ENCODE measurements around the gene SELENOO.

SELENOO gene

DNA sequence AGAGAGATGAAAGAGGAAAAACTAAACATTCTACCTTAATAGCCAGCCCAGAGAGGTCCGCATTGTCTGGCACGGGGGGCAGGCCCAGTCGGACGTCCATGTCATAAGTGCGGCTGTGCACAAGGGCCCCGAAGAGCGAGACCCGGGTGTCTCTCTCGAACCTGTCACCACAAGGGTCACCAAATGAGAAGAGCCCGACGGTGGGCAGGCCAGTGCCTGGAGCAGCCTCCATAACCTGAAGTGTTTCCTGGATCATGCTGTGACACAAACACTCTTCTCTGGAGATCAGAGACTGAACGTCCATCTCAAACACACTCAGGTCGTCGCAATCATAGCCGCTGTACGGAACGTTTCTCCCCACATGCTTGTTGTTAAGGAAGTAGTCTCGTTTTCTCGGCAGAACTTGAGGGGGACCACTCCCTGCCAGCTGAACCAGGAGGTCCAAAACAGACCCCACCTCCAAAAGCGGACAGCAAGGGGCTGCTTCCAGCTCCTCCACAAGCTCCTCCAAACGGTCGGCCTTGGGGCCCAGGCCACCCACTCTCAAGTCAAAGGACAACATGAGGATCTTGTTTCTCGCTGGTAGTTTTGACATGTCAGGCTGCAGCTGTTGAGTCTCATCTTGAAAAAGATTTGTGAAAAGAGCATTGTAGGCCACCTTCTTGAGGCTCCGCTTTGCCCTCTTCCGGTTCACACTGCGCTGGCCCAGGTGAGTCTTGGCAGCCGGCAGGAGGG, 43.0 kb downstream of the SELENOO start:
- DNase-seq, result no peak

DNA sequence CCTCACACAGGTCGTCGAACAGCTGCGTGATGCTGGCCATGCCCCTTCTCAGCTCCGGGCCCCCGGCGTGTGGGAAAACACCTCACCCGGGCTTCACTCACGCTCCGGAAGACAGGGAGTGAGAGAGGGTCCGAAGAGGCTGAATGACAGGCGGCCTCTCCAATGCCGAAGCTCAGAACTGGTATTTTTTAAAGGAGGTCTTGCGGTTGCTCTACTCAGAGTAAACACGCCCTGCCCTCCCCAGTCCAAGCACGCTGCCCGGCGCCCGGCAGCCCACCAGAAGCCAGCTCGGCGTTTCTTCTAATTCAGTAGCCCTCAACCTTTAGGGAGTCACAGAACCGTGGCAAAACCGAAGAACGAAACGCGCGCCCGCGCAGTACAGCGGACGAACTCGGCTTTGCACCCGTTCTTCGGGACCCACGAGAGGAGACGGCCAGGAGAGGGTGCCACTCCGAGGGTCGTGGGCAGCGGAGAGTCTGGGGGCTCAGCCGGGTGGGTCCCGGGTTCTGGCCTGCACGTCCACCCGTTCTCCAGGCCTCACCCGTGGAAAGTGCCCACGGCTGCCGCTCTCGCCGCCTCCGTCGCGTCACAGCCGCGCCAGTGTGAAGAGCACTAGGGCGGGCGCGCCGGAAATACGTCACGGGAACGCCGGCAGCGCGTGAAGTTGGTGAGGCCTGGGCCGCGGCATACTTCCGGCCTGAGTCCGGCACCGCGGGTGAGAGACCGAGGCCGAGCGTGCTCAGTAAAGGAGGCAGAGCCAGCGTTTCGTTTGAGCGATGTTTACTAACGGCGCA, 43.8 kb downstream of the SELENOO start, which contains the start of gene TUBGCP6:
TSS of gene TUBGCP6 (minus strand) at position 604 of the 794 bp plus-strand sequence. CDS start at position 40, 564 bp downstream.
- DNase-seq, result peak; percentile 28

DNA sequence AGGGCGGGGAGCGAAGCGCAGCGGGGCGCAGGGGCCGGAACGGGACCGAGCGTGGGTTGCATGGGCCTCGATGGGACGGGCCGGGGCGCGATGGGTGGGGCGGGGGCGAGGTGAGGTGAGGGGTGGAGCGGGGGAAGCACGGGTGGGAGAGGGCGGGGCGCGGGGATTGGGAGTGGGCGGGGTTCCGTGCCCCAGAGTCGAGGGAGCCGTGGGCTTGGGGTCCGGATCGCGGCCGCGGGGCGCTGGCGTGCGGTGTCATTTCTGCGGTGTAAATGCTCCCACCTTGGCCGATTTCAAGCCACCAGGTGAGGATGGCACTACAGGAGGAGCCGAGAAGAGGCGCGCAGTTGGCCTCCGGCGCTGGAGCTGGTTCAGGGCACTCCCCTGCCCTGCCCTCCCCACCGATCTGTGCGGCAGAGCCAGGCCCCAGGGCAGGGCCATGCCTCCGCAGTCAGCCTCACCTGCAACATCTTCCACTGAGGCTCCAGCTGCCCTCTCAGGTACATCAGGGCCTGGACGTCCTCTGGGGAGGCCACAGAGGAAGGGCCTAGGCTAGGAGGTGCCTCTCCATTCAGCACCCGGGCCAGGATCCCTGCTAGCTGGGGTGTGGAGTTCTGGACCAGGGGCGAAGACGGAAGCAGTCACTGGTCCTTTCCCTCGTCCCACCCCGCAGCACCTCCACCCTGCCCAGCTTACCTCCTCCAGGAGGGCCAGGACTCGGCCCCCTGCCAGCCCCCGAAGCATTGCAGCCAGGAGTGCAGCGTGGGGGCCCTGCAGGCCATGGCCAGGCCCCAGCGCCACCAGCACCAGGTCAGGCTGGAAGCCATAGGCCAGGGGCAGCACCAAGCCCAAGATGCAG, 44.6 kb downstream of the SELENOO start:
- no peak for DNase-seq

DNA sequence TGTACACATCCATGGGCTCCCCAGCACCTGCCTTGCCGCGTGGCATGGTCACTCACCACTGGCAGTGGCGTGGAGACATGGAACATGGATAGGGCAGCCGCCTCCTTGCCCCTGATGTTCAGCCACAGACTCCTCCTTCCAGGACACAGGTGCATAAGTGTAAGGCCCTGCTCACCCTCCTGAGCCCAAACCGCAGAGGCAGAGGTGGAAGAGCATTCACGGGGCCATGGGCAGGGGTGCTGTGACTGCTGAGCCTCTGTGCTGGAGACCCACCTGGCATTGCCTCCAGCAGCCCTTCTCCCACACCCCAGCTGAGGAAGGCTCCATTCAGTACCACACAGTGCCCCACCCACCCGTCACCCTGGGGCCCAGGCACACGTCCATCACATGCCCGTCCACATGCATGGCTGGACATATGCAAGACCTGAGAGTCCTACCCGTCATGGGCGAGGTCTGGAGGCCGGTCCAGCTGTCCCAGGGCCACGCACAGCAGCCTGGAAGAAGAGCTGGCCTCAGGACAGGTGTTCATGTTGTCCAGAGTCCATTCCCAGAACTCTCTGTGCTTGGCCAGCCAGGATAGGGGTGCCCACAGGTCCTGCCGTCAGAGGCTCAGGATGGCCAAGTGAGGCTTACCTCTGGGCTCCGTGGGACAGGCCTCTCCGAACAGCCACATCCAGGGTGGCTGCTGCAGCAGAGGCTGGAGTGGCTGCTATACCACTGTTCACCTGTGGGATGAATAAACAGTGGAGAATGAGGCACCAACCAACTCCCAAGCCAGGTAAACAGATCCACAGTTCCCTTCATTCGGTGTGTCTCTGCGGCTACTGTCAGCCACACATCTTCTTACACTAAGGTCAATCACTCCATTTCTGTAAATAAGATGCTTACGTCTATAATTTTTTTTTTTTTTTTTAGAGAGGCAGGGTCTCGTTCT, 45.7 kb downstream of the SELENOO start:
- no peak for DNase-seq

DNA sequence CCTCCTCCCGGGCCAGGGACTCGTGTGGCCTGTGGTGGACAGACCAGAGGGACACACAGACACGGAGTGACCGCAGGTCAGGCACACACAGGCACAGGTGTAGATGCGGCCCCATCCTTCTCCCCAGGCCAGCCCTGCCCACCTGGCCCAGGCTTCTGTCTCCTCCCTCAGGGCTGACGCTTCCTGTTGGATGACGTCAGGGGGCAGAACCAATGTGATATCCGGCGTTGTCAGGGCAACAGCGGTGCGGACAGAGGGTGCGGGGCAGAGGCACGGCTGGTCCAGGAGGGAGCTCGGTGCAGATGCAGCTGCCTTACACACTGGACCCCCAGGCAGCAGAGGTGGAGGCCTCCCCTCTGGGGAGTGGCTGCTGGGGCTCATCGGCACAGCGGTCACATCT, 46.9 kb downstream of the SELENOO start:
- DNase-seq, result peak; percentile 46

DNA sequence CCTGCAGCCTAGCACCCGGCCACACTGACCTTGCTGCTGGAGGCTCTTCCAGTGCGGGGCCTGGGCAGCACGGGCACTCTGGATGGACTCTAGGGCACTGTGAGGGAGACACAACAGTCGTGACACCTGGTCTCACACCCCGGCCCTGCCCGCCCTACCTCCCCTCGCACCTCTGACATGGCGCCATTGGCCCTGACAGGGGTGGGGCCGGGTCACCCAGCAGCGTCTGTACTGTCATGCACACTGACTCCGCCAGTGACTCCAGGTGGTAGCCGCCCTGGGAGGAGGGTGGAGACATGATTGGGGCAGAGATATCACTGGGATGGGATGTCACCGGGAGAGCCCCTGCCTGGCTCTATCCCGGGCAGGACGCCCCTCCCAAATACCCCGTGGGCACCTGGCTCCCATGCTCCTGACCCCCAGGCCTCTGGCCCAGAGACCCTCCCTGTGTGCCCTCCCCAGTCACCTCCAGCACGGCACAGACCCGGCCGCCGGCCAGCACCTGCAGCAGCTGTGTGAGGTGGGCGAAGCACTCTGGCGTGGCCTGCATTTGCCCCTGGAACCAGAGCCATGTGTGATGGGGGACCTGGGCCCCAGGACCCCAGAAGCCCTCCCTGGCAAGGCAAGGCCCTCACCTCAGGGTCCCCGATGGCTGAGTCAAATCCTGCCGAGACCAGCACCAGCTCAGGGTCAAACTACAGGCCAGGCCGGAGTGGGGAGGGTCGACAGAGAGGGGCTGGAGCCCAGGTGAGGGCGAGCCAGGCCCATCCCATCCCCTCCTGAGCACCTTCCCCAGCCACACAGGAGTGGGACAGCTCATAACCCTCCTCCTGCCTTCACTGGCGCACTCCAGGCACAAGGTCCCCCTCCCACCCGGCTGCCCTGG, 47.6 kb downstream of the SELENOO start:
- no peak for DNase-seq

DNA sequence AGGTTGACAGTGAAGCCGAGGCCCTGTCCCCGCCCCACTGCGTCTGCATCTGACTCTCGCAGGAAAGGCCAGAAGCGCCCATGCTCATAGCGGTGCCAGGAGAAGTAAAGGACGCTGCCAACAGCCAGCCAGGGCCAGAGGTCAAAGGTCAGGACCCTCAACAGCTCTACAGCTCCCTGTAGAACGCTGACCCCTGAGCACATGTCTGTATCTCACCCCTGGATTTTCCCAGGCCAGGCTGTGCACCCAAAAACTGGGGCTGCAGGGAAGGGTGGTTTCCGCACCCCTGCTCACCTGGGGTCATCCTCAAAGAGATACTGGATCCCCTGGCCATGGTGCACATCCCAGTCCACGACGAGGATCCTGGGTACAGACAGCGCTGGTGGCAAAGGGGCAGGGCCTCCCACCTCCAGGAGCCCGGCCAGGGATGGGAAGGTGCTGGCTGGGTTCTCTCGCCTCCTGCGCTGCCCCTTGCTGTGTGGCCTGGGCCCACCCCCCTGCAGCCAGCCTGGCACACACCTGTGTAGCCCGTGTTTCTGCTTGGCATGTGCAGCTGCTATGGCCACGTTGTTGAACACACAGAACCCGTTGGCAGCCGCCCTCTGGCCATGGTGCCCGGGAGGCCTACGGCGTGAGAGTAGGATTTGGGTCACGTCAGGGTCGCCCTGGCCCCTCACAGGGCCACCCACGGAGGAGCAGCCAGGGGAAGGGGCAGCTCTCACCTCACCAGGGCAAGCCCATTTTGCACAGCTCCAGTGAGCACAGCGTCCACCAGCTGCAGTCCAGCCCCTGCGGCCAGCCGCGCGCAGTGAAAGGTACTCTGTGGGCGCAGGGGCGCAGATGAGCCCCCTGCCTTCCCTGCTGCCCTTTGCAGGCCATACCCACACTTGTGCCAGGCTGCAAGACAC, 48.8 kb downstream of the SELENOO start:
- DNase-seq, result no peak

GRCh38 chr22:50250249-50250554, 49.4 kb downstream of the SELENOO start:
- DNase-seq, result no peak

- no peak for DNase-seq
These were observed 50.0 kb downstream of the SELENOO start, which contains the start of gene HDAC10 for GRCh38 chr22:50250555-50251476. HDAC10 (minus strand) TSS chr22:50251265; CDS start chr22:50251032, 233 bp downstream.

- no peak for DNase-seq
These were observed 50.8 kb downstream of the SELENOO start for GRCh38 chr22:50251477-50252081.

GRCh38 chr22:50252082-50253045, 51.6 kb downstream of the SELENOO start:
- DNase-seq, result no peak

DNA sequence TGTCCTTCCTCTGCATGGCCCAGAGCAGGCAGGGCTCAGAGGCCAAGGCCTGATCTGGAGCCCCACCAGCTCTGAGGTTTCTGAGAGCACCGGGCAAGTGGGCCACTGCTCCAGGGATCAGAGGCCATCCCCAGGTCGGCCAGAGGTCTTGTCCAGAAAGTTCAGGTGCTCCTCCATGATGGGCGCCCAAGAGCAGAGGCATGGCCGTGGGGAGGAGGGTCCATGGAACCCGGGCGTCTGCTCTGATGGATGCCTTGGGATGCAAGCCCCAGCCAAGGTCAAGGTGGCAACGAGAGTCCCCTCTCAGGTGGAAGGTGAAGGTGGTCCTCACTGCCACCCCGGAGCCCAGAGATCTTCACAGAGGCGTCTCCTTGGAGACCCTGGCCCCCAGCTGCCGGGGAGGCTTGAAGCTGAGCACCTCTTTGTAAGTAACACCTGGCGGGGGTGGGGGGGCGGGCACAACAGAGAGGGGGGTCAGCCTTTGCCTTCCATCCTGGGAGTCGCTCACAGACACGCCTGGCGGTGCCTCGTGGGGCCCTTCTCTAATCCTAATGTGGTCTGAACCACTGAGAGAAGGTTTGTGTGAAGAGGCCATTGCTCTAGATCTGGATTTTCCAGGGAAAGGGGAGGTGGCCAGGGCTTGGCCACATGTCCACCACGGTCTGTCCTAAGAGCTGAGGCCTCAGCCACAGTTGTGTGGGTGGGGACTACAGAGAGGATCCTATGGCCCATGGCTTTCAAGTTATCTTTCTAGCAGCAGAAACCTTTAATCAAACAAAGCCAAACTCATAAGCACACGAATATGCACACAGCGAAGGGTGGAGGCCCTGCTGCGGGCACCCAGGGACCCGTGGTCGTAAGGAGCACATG, 52.5 kb downstream of the SELENOO start:
- no peak for DNase-seq

- DNase-seq, result no peak
These were observed 53.1 kb downstream of the SELENOO start for GRCh38 chr22:50253941-50254340.

DNA sequence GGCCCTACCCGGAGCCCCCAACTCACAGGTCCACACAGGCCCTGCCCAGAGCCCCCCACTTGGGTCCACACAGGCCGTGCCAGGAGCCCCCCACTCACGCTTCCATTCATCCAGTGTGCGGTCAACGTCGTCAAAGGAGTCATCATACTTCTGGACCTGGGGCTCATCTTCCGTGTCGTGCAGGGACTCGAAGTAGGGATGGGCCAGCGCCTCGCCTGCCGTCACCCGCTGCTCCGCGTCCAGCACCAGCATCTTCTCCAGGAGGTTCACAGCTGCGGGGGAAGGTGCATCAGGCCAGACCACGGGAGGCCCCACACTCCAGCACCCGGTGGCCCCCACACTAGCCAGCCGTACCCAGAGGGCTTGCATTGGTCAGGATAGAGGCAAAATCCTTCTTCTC, 54.3 kb downstream of the SELENOO start:
- no peak for DNase-seq

GRCh38 chr22:50255607-50256006, 54.8 kb downstream of the SELENOO start:
- no peak for DNase-seq

DNA sequence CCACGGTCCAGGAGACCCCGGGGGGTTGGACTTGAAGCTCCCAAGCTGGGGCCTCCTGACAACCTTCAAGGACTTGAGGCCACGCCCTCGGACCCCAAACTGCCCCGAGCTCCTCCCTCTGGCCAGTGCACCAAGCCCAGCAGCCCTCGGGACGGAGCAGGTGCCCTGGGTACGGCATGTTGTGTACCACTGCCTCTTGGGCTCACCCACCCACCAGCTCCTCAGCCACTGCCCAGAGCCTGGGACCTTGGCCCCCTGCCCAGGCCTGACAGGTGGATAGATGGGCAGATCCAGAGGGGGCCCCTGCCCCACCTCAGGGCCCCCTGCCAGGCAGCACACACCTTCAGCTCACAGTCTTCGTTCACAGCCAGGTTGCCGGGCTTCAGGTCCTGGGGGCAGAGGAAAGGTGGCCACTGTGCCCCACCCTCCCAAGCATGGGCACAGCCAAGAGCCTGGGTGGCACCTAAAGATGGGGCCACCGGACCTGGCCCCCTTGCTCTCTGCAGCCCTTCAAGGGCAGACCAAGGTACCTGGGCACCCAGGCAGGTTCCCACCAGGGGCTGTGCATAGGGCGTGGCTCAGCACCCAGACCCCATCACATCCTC, 55.5 kb downstream of the SELENOO start:
- DNase-seq, result no peak

Data from NCI-H2029 treated with DMSO at 0.1 percent for 48 hours (cell line).